ENCODE results near the gene CPED1.
"Not testable (repeated sequence)": the region's sequence is repeated elsewhere in the genome, so short reads cannot be mapped to it uniquely, and the experiment has no call there.

CPED1 gene

GRCh38 chr7:121195874-121196273 is 207.4 kb downstream of the CPED1 start:
- DNase-seq: no peak

DNA sequence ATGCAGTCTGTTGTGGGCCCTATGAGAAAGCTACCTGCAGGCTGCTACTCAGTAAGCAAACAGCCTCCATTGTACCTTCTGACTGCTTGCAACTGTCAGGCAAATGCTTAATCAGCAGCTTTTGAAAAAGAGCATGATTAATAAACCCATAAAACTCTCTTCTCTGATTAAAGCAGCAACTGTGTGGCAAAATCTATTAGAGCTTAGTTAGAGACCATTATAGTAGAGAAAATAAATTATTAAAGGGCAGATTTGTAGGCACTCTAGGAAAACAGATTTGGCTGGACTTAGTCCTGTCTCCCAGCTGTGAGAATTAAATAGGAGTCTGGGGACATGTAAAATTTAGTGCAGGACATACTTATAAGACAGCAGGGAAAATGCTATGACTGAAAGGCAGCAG is 207.8 kb downstream of the CPED1 start:
- DNase-seq: no peak

GRCh38 chr7:121197455-121197854 is 208.9 kb downstream of the CPED1 start:
- DNase-seq: no peak

GRCh38 chr7:121198502-121198901 is 210.0 kb downstream of the CPED1 start:
- no peak for DNase-seq

DNA sequence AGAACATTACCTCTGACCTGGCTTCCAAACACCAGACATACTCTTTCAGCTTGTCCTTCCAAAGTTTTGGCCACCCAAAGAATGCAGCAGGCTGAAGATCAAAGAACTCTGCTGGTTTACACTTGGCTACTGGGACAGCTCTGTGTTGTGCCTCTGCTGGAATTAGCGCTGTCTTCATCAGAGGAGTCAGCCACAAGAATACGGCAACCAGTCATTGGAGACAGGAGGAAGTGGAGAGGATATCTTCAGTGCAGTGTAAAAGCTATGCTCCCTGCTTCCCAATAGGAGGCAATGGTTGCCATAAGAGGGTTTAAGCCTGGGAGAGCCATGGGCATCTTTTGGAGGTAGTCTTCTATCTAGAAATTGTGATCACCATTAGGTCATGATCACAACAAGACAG is 213.6 kb downstream of the CPED1 start:
- DNase-seq: no peak

DNA sequence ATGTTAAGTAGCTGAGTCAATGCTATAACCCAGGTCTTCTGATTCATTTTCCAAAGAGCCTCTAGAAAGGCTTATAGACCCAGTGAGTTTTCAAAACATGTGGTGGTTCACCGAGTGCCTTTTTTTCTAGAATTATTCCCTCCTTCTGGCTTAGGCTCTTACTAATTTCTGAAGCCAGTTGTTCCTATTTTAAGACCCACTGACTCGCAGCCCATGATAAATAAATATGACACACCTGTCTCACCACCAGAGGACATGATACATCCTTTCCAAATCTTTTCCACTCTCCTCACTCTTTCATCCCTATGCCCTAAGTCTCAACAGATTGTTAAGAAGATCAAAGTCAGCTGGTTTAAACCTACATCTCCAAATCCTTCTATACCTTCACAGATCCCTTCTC is 214.3 kb downstream of the CPED1 start:
- no peak for DNase-seq

DNA sequence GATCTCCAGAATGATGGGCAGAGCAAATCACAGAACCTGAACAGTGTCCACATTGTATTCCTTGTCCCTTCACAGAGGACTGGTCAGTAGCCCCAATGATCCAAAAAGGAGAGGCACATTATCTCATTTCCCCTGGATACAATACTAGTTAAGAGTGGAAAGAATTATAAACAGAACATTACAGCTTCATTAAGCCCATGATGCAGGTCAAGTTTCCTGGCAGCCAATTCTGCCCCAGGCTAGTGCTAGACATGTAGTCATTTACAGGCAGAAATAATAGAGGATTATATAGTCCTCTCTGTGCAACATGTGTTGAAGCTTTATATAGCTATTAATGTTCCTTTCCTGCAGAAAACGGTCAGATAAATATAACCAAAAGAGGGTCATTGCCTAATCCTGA is 216.0 kb downstream of the CPED1 start:
- DNase-seq: no peak

DNA sequence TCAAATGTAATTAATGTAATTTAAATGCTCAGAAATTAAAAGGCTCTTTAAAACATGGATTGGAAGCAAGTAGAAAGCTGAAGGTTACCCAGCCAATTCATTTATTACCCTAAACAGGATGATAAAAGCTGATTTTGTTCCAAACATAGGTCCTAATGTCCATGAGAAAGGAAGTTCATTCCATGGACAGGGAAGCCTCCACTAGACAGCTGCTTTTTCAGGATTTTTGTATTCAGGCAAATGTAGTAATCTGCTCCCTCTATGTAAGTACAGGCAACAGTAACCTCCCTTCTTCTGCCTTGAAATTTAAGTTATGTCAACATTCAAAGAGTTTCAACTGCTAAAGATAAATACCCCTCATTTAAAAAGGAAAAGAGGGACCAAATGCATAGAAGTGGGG is 217.3 kb downstream of the CPED1 start:
- DNase-seq: no peak

DNA sequence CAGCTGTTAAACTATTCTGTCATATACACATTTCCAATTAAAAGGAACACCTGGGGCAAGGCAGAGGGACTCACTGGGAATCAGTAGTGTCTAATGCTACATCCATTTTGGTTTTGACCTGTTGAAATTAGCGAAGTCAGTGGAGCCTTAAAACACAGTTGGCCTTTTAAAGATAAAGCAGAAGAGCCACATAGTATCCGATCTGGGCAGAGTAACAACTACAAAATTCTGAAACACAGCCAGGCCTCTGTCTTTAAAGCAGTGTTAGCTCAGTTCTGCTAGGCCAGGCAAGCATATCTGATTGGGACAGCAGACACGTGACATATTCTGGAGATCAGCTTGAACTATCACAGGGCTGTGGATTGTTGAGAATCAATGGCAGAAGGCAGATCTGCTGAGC is 222.7 kb downstream of the CPED1 start:
- DNase-seq: no peak

DNA sequence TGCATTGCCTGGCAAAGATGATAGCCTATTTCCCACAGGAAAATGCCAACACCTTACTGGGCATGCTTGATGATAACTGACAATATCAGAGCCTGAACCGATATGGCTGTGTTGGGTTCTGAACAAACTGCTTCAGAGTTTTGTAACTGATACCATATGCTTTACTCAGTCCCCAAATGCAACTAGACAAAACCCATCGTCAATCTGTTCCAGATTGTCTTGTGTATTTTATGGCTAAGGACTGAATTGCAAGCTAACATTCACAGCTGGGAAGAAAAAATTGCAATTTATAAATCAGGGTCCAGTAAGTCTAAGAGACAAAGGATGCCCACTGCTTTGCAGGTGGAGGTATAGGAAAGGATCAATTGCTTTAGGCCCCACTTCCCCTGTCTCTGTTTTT is 223.5 kb downstream of the CPED1 start:
- DNase-seq: no peak

DNA sequence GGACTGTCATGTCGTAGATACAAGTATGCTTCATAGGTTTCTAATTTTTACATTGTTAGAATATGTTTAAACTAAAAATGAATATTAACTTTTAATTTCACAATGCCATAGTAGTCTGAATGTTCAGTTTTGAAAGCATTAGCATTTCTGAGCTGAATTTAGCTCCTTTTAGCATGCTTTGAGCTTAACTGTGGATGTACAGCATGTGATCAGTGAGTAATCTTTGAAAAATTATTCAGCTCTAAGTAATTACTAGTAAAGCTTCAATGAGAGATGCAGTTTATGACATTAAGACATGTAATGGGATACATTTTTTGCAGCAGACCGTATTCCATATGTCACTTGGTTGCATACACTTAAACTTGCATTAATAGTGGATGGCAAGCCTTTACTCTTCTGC is 226.1 kb downstream of the CPED1 start:
- no peak for DNase-seq

GRCh38 chr7:121219026-121219425 is 230.5 kb downstream of the CPED1 start:
- no peak for DNase-seq

- not testable (repeated sequence) for DNase-seq
Observed at GRCh38 chr7:121221108-121221507, 232.6 kb downstream of the CPED1 start.

DNA sequence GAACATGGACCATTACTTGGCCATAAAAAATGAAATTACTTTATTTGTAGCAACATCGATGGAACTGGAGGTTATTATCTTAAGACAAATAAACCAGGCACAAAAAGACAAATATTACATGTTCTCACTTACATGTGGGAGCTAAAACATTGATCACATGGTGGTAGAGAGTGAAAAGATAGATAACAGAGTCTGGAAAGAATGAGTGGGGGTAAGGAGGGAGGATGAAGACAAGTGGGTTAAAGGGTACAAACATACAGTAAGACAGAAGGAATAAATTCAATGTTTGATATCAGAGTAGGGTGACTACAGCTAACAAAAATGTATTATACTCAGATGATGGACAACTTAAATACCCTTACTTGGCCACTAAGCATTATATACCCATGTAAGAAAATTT is 240.3 kb downstream of the CPED1 start:
- no peak for DNase-seq

- no peak for DNase-seq
Observed at GRCh38 chr7:121235201-121235600, 246.7 kb downstream of the CPED1 start.

- no peak for DNase-seq
Observed at GRCh38 chr7:121237601-121238000, 249.1 kb downstream of the CPED1 start.

- no peak for DNase-seq
Observed at GRCh38 chr7:121244120-121244870, 255.8 kb downstream of the CPED1 start.

- not testable (repeated sequence) for DNase-seq
Observed at GRCh38 chr7:121251367-121251766, 262.9 kb downstream of the CPED1 start.

DNA sequence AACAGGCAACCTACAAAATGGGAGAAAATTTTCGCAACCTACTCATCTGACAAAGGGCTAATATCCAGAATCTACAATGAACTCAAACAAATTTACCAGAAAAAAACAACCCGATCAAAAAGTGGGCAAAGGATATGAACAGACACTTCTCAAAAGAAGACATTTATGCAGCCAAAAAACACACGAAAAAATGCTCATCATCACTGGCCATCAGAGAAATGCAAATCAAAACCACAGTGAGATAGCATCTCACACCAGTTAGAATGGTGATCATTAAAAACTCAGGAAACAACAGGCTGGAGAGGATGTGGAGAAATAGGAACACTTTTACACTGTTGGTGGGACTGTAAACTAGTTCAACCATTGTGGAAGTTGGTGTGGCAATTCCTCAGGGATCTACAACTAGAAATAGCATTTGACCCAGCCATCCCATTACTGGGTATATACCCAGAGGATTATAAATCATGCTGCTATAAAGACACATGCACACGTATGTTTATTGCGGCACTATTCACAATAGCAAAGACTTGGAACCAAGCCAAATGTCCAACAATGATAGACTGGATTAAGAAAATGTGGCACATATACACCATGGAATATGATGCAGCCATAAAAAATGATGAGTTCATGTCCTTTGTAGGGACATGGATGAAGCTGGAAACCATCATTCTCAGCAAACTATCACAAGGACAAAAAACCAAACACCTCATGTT is 264.2 kb downstream of the CPED1 start:
- not testable (repeated sequence) for DNase-seq

GRCh38 chr7:121259826-121260225 is 271.3 kb downstream of the CPED1 start:
- DNase-seq: no peak

- DNase-seq: no peak
Observed at GRCh38 chr7:121261207-121261884, 272.8 kb downstream of the CPED1 start.

GRCh38 chr7:121262221-121262620 is 273.7 kb downstream of the CPED1 start:
- DNase-seq: no peak

- DNase-seq: no peak
Observed at GRCh38 chr7:121262969-121263368, 274.5 kb downstream of the CPED1 start.

DNA sequence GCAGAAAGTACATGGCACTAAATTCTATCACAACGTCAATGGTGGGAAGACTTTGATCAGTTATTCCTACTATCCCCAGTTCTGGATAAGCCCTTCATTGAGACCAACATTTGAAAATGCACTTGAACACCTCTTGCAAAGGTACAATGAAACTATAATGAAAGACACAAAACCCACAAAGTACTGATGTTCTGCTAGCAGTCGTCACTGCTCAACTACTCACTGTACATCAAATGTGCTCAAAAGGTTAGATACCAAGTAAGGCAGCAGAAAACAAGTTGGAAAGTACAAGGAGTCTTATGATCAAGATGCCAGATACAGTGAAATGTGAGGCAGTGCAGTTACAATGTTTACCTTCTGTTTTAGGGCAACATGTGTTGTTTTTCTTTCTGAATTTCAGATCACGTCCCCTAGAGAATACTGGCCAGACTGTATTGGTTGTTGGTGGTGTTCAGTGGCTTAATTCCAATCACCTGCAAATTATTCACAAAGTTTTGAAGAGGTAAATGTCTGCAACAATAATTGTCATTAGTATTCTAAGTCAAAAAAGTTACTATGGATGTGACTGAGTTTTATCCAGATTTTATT is 277.9 kb downstream of the CPED1 start:
- DNase-seq: no peak
